NCI-H2171 (cell line): ENCODE measurements around the gene NSMCE1.
A peak's percentile ranks its signal among the peaks of the same experiment; 100 is the strongest.

Experiments
- DNase-seq: peaks from one replicate; lab custom pipeline; 2025; lab: John Stamatoyannopoulos, UW

NSMCE1 gene

GRCh38 chr16:27243725-27244362, 24.7 kb downstream of the NSMCE1 start:
- no peak for DNase-seq

GRCh38 chr16:27242868-27243590, 25.5 kb downstream of the NSMCE1 start:
- no peak for DNase-seq

- DNase-seq: no peak
Measured at GRCh38 chr16:27242398-27242797, 26.2 kb downstream of the NSMCE1 start.

- DNase-seq: no peak
Measured at GRCh38 chr16:27241658-27242057, 26.9 kb downstream of the NSMCE1 start.

GRCh38 chr16:27240948-27241531, 27.5 kb downstream of the NSMCE1 start:
- no peak for DNase-seq

- DNase-seq: no peak
Measured at GRCh38 chr16:27239906-27240655, 28.5 kb downstream of the NSMCE1 start.

- DNase-seq: no peak
Measured at GRCh38 chr16:27239026-27239425, 29.5 kb downstream of the NSMCE1 start.

GRCh38 chr16:27238591-27238990, 30.0 kb downstream of the NSMCE1 start:
- DNase-seq: no peak

- DNase-seq: no peak
Measured at GRCh38 chr16:27238016-27238587, 30.5 kb downstream of the NSMCE1 start.

- DNase-seq: peak; percentile 10
Measured at GRCh38 chr16:27237219-27238015, 31.2 kb downstream of the NSMCE1 start.

GRCh38 chr16:27236635-27237218, 31.8 kb downstream of the NSMCE1 start:
- no peak for DNase-seq

GRCh38 chr16:27235938-27236245, 32.7 kb downstream of the NSMCE1 start:
- no peak for DNase-seq

- DNase-seq: peak; percentile 94
Measured at GRCh38 chr16:27235055-27235937, 33.3 kb downstream of the NSMCE1 start.

- DNase-seq: no peak
Measured at GRCh38 chr16:27234603-27235002, 34.0 kb downstream of the NSMCE1 start.

GRCh38 chr16:27234171-27234570, 34.4 kb downstream of the NSMCE1 start:
- DNase-seq: no peak

GRCh38 chr16:27233731-27234130, 34.8 kb downstream of the NSMCE1 start:
- no peak for DNase-seq

- DNase-seq: no peak
Measured at GRCh38 chr16:27232901-27233625, 35.5 kb downstream of the NSMCE1 start.

- no peak for DNase-seq
Measured at GRCh38 chr16:27232061-27232900, 36.3 kb downstream of the NSMCE1 start.

- DNase-seq: no peak
Measured at GRCh38 chr16:27231692-27232060, 36.9 kb downstream of the NSMCE1 start.
